ENCODE results near the gene PRSS50. TPM values are rescaled to one million over a fixed set of nuclear protein-coding genes. Genes with fewer than 3 reads are reported as not detected.
"Not testable (repeated sequence)": the region's sequence is repeated elsewhere in the genome, so short reads cannot be mapped to it uniquely, and the experiment has no call there.

Gene PRSS50
- total and polyA plus RNA-seq, 10 donors, result 0.14 to 0.34 TPM; not detected in 8

GRCh38 chr3:46706771-46707582 lies 10.7 kb downstream of the PRSS50 start:
- 82 to 89% (median 84%) methylated on average over 9 to 13 of the region's 13 CpGs for WGBS, 5 donors
- intact Hi-C loops (cut with DNase I; ENCODE audit: low total_unique reads), result loop anchor here (5.0 kb wide), 1 partner anchor 190 kb away; no protein-coding TSS in a partner anchor
- Histone ChIP-seq H3K4me1 (peaks cover 0 to 14% (median 5%) of the 10 kb centered on the region in 6 donors), H3K27me3 (replicated peaks in 1 of 7) (peaks cover 0 to 11% (median 0%) of the 10 kb centered on the region in 7 donors), H3K27ac (no peak overlapping the region), H3K36me3 (no peaks in the 10 kb centered on the region), H3K4me3 (no peak overlapping the region), H3K9me3 (no peaks in the 10 kb centered on the region)
- DNase-seq, result no peak
- no peak for TF ChIP-seq POLR2A (IDR thresholded peaks at IDR 0.05)
- TF ChIP-seq CTCF (IDR thresholded peaks at IDR 0.05 in 8 of 11, conservative IDR thresholded peaks at IDR 0.05 in 3 of 11), result no peak
- no peak for TF ChIP-seq POLR2AphosphoS5 (IDR thresholded peaks at IDR 0.05)

- DNase-seq, result peak; percentile 59
- peaks cover 1 to 24% (median 13%) of the 10 kb centered on the region in 6 donors for H3K4me1 ChIP-seq
- no peaks in the 10 kb centered on the region for H3K9me3 ChIP-seq
- intact Hi-C loops (cut with DNase I; ENCODE audit: low total_unique reads), result loop anchor here (5.0 kb wide), 1 partner anchor 191 kb away; no protein-coding TSS in a partner anchor
- WGBS, 5 donors, result 65 to 86% (median 81%) methylated on average over 10 to 19 of the region's 19 CpGs
- no peak overlapping the region for H3K4me3 ChIP-seq
- no peak overlapping the region for H3K27ac ChIP-seq
- H3K27me3 ChIP-seq (replicated peaks in 1 of 7), result peaks cover 0 to 21% (median 8%) of the 10 kb centered on the region in 7 donors
- TF ChIP-seq CTCF (IDR thresholded peaks at IDR 0.05 in 8 of 11, conservative IDR thresholded peaks at IDR 0.05 in 3 of 11), result no peak
- no peak for TF ChIP-seq POLR2AphosphoS5 (IDR thresholded peaks at IDR 0.05)
- no peak for TF ChIP-seq POLR2A (IDR thresholded peaks at IDR 0.05)
- no peaks in the 10 kb centered on the region for H3K36me3 ChIP-seq
These were observed 11.7 kb downstream of the PRSS50 start for GRCh38 chr3:46705751-46706552.

GRCh38 chr3:46705022-46705530 lies 12.6 kb downstream of the PRSS50 start:
- no peaks in the 10 kb centered on the region for H3K36me3 ChIP-seq
- intact Hi-C loops (cut with DNase I; ENCODE audit: low total_unique reads), result loop anchor here (5.0 kb wide), 1 partner anchor 192 kb away; no protein-coding TSS in a partner anchor
- peaks cover 8 to 33% (median 20%) of the 10 kb centered on the region in 6 donors for H3K4me1 ChIP-seq
- TF ChIP-seq POLR2AphosphoS5 (IDR thresholded peaks at IDR 0.05) (no peak), POLR2A (IDR thresholded peaks at IDR 0.05) (no peak), CTCF (IDR thresholded peaks at IDR 0.05 in 8 of 11, conservative IDR thresholded peaks at IDR 0.05 in 3 of 11) (peak; percentile 92 to 98 (median 96))
- no peak overlapping the region for H3K27ac ChIP-seq
- no peak overlapping the region for H3K4me3 ChIP-seq
- DNase-seq, result peak; percentile 88
- 17 to 33% (median 21%) methylated on average over 3 to 4 of the region's 4 CpGs for WGBS, 5 donors
- H3K27me3 ChIP-seq (replicated peaks in 1 of 7), result peaks cover 0 to 27% (median 12%) of the 10 kb centered on the region in 7 donors
- H3K9me3 ChIP-seq, result no peaks in the 10 kb centered on the region

- H3K27ac ChIP-seq; H3K4me3 ChIP-seq; H3K36me3 ChIP-seq; H3K9me3 ChIP-seq; intact Hi-C loops (cut with DNase I; ENCODE audit: low total_unique reads); DNase-seq: not testable (repeated sequence)
- 28 to 56% (median 43%) methylated on average over 5 to 7 of the region's 7 CpGs; no CpG with 5 or more reads in 1 of the 5 donors for WGBS, 5 donors
- H3K4me1 ChIP-seq, result peaks cover 10 to 40% (median 27%) of the 10 kb centered on the region in 6 donors
- peaks cover 0 to 27% (median 12%) of the 10 kb centered on the region in 7 donors for H3K27me3 ChIP-seq (replicated peaks in 1 of 7)
These were observed 13.3 kb downstream of the PRSS50 start for GRCh38 chr3:46704346-46704745.
